ENCODE results near the gene SERP2.

DNA sequence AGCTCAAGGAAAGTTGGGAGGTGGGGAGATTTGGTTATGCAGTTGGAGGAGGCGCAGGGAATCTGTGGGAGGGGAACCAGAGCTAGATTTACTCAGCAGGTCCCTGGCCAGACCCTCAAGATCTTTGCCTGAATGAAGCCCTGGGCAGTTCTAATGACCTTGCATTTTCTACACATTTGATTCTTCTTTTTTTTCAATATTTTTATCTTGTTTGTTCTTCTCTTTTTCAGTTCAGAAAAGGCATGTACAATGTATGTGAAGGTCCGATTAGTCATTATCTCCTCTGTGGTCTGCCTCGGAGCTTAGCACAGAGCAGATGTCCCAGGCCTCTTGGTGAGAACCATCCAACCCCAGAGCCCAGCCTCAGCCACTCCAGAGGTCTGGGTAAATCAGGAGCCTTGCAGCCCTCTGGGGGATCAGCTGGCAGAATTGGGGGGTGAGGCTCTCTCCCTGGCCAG, 24.2 kb downstream of the SERP2 start:
- TF ChIP-seq POLR2A (IDR thresholded peaks at IDR 0.05; ENCODE audit: low read length) (peak; percentile 18), GATA1 (IDR thresholded peaks at IDR 0.05; ENCODE audit: low read depth, low read length) (peak; percentile 72)

All from erythroblast (primary cell).